NOMO-1 treated with dmso at 0.1 percent for 144 hours (cell line): ENCODE results near the gene ENDOD1.

Experiments used
- DNase-seq: peaks from one replicate; lab custom pipeline; 2025; ENCODE audit not compliant: unreplicated experiment; lab: John Stamatoyannopoulos, UW

Gene ENDOD1

GRCh38 chr11:95161248-95161647 lies 71.6 kb downstream of the ENDOD1 start:
- no peak for DNase-seq

GRCh38 chr11:95163106-95163505 lies 73.5 kb downstream of the ENDOD1 start:
- DNase-seq: no peak

- DNase-seq: no peak
Measured at GRCh38 chr11:95165638-95166037, 76.0 kb downstream of the ENDOD1 start.

- DNase-seq: no peak
Measured at GRCh38 chr11:95166781-95167180, 77.1 kb downstream of the ENDOD1 start.

GRCh38 chr11:95170294-95170693 lies 80.6 kb downstream of the ENDOD1 start:
- no peak for DNase-seq

- no peak for DNase-seq
Measured at GRCh38 chr11:95175818-95176380, 86.3 kb downstream of the ENDOD1 start.
